HEK293T (cell line): ENCODE measurements around the gene POLR3E.

Source experiments
- FOXA1 ChIP-seq: fragments of 450-650 bp; IDR thresholded peaks from 2 replicates; pipeline ENCODE4 v1.6.1; 2016; ENCODE audit warnings: mild to moderate bottlenecking
- TF ChIP-seq, protein P1 (sequence below): fragments of 450-650 bp; IDR thresholded peaks from 2 replicates; pipeline ENCODE4 v1.6.1; 2016

DNA sequence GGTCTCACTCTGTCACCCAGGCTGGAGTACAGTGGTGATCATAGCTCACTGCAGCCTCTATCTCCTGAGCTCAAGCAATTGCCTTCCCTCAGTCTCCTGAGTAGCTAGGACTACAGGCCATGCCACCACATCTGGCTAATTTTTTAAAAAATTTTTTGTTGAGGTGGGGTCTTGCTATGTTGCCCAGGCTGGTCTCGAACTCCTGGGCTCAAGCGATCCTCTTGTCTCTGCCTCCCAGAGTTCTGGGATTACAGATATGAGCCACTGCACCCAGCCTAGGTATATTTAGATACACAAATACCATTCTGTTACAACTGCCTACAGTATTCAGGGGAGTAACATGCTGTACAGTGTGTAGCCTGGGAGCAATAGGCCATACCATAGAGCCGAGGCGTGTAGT lies 14.3 kb downstream of the POLR3E start:
- TF ChIP-seq FOXA1, result no peak
- TF ChIP-seq, protein P1, sequence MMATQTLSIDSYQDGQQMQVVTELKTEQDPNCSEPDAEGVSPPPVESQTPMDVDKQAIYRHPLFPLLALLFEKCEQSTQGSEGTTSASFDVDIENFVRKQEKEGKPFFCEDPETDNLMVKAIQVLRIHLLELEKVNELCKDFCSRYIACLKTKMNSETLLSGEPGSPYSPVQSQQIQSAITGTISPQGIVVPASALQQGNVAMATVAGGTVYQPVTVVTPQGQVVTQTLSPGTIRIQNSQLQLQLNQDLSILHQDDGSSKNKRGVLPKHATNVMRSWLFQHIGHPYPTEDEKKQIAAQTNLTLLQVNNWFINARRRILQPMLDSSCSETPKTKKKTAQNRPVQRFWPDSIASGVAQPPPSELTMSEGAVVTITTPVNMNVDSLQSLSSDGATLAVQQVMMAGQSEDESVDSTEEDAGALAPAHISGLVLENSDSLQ, result no peak
